ENCODE measurements around the gene SPINT4. TPM values are rescaled to one million over a fixed set of nuclear protein-coding genes. Genes with fewer than 3 reads are reported as not detected.
"Not testable (repeated sequence)": the region's sequence is repeated elsewhere in the genome, so short reads cannot be mapped to it uniquely, and the experiment has no call there.

Gene SPINT4
- total RNA-seq, 2 donors from 2014 or later: not detected

- no peak overlapping the region for H3K4me3 ChIP-seq
- DNase-seq (no peak), ATAC-seq (no peak)
- intact Hi-C loops (cut with DNase I): no loop called here
- no peaks in the 10 kb centered on the region for H3K4me1 ChIP-seq
- no peaks in the 10 kb centered on the region for H3K9me3 ChIP-seq
- WGBS, 2 donors: 80 to 81% methylated on average over 4 of the region's 4 CpGs
- H3K27me3 ChIP-seq: no peaks in the 10 kb centered on the region
- no peak overlapping the region for H3K27ac ChIP-seq
- no peaks in the 10 kb centered on the region for H3K36me3 ChIP-seq (replicated peaks in 1 of 2; ENCODE audit: insufficient read depth in 1 of 2, low read depth in 2 of 2)
- TF ChIP-seq CTCF (IDR thresholded peaks at IDR 0.05): no peak
- no peak for TF ChIP-seq POLR2A (IDR thresholded peaks at IDR 0.05)
These were observed 20.4 kb downstream of the SPINT4 start for GRCh38 chr20:45742596-45742995.

GRCh38 chr20:45745015-45745414 is 22.9 kb downstream of the SPINT4 start:
- intact Hi-C loops (cut with DNase I): no loop called here

GRCh38 chr20:45751721-45752120 is 29.6 kb downstream of the SPINT4 start:
- no peak overlapping the region for H3K27ac ChIP-seq
- no peak for ATAC-seq
- TF ChIP-seq CTCF (IDR thresholded peaks at IDR 0.05): no peak
- TF ChIP-seq POLR2A (IDR thresholded peaks at IDR 0.05): no peak
- intact Hi-C loops (cut with DNase I): no loop called here
- 76 to 82% methylated on average over 1 of the region's 1 CpG for WGBS, 2 donors
- no peaks in the 10 kb centered on the region for H3K4me1 ChIP-seq
- no peak overlapping the region for H3K4me3 ChIP-seq
- H3K27me3 ChIP-seq: no peaks in the 10 kb centered on the region
- H3K36me3 ChIP-seq (replicated peaks in 1 of 2; ENCODE audit: insufficient read depth in 1 of 2, low read depth in 2 of 2): no peaks in the 10 kb centered on the region
- no peaks in the 10 kb centered on the region for H3K9me3 ChIP-seq
- no peak for DNase-seq

More at GRCh38 chr20:45745015-45745414, 22.9 kb downstream of the SPINT4 start:
- ATAC-seq (no peak), DNase-seq (no peak)
- Histone ChIP-seq H3K27me3 (no peaks in the 10 kb centered on the region), H3K27ac (no peak overlapping the region), H3K4me3 (no peak overlapping the region), H3K36me3 (replicated peaks in 1 of 2; ENCODE audit: insufficient read depth in 1 of 2, low read depth in 2 of 2) (no peaks in the 10 kb centered on the region), H3K9me3 (no peaks in the 10 kb centered on the region), H3K4me1 (no peaks in the 10 kb centered on the region)
- no peak for TF ChIP-seq POLR2A (IDR thresholded peaks at IDR 0.05)
- TF ChIP-seq CTCF (IDR thresholded peaks at IDR 0.05): no peak

- Histone ChIP-seq H3K27ac (no peak overlapping the region), H3K9me3 (no peaks in the 10 kb centered on the region), H3K36me3 (replicated peaks in 1 of 2; ENCODE audit: insufficient read depth in 1 of 2, low read depth in 2 of 2) (no peaks in the 10 kb centered on the region), H3K27me3 (no peaks in the 10 kb centered on the region), H3K4me3 (no peak overlapping the region), H3K4me1 (no peaks in the 10 kb centered on the region)
- no peak for TF ChIP-seq CTCF (IDR thresholded peaks at IDR 0.05)
- TF ChIP-seq POLR2A (IDR thresholded peaks at IDR 0.05): no peak
- 83 to 87% methylated on average over 3 of the region's 3 CpGs for WGBS, 2 donors
- no peak for DNase-seq
- intact Hi-C loops (cut with DNase I): no loop called here
- no peak for ATAC-seq
These were observed 30.6 kb downstream of the SPINT4 start for GRCh38 chr20:45752746-45753145.

- Histone ChIP-seq H3K4me1 (no peaks in the 10 kb centered on the region), H3K27ac (no peak overlapping the region), H3K36me3 (replicated peaks in 1 of 2; ENCODE audit: insufficient read depth in 1 of 2, low read depth in 2 of 2) (no peaks in the 10 kb centered on the region), H3K27me3 (no peaks in the 10 kb centered on the region), H3K4me3 (no peak overlapping the region), H3K9me3 (no peaks in the 10 kb centered on the region)
- ATAC-seq (no peak), DNase-seq (no peak)
- TF ChIP-seq CTCF (IDR thresholded peaks at IDR 0.05) (no peak), POLR2A (IDR thresholded peaks at IDR 0.05) (no peak)
- 70 to 73% methylated on average over 4 of the region's 4 CpGs for WGBS, 2 donors
- intact Hi-C loops (cut with DNase I): no loop called here
These were observed 35.9 kb downstream of the SPINT4 start for GRCh38 chr20:45758096-45758495.

- intact Hi-C loops (cut with DNase I): loop anchor here (10.0 kb wide), 1 partner anchor 305 kb away; no protein-coding TSS in a partner anchor
- not testable (repeated sequence) for H3K27me3 ChIP-seq; H3K9me3 ChIP-seq; DNase-seq; ATAC-seq; H3K36me3 ChIP-seq (replicated peaks in 1 of 2; ENCODE audit: insufficient read depth in 1 of 2, low read depth in 2 of 2); H3K27ac ChIP-seq; H3K4me1 ChIP-seq; H3K4me3 ChIP-seq
- 31 to 59% methylated on average over 5 to 8 of the region's 8 CpGs for WGBS, 2 donors
These were observed 37.8 kb downstream of the SPINT4 start for GRCh38 chr20:45759921-45760320.

- H3K4me1 ChIP-seq; H3K27me3 ChIP-seq; H3K27ac ChIP-seq; H3K9me3 ChIP-seq; DNase-seq; ATAC-seq; H3K4me3 ChIP-seq; H3K36me3 ChIP-seq (replicated peaks in 1 of 2; ENCODE audit: insufficient read depth in 1 of 2, low read depth in 2 of 2): not testable (repeated sequence)
- 83 to 87% methylated on average over 10 to 11 of the region's 12 CpGs for WGBS, 2 donors
- intact Hi-C loops (cut with DNase I): loop anchor here (10.0 kb wide), 1 partner anchor 307 kb away; no protein-coding TSS in a partner anchor
These were observed 39.8 kb downstream of the SPINT4 start for GRCh38 chr20:45761966-45762365.

Measured in body of pancreas (tissue), 4 donors.